Mesenchymal stem cell (in vitro differentiated cells and primary cell): Measurements from ENCODE around the gene FLNC.
A peak's percentile ranks its signal among the peaks of the same experiment; 100 is the strongest.

Source experiments
- DNase-seq: peaks from one replicate; pipeline ENCODE4 v3.0.0-alpha.2; 2013
- H2AFZ ChIP-seq: one replicate; pipeline ENCODE4 v1.6.1; 2013; ENCODE audit warnings: low read depth, mild to moderate bottlenecking, control low read depth, inconsistent platforms, low read length, moderate library complexity
- H2AK5ac ChIP-seq: 2 replicates; pipeline ENCODE4 v1.6.1; 2013; ENCODE audit warnings: low read length, moderate library complexity, mild to moderate bottlenecking, inconsistent platforms; ENCODE audit not compliant: severe bottlenecking
- H2BK120ac ChIP-seq: one replicate; pipeline ENCODE4 v1.6.1; 2013; ENCODE audit warnings: low read depth, mild to moderate bottlenecking, inconsistent platforms, low read length, moderate library complexity
- H2BK12ac ChIP-seq, 2 experiments: one replicate each; pipeline ENCODE4 v1.6.1; 2013; ENCODE audit warnings: inconsistent platforms in 2 of 2, low read length in 2 of 2, mild to moderate bottlenecking in 2 of 2, moderate library complexity in 2 of 2, control low read depth in 1 of 2
- H2BK15ac ChIP-seq: one replicate; pipeline ENCODE4 v1.6.1; 2013; ENCODE audit warnings: mild to moderate bottlenecking, low read depth, inconsistent platforms; ENCODE audit not compliant: poor library complexity, severe bottlenecking
- H2BK5ac ChIP-seq: 2 replicates; pipeline ENCODE4 v1.6.1; 2013; ENCODE audit warnings: low read depth, mild to moderate bottlenecking, low read length, control low read depth, inconsistent platforms; ENCODE audit not compliant: poor library complexity, severe bottlenecking
- H3K14ac ChIP-seq, 2 experiments: one replicate each; pipeline ENCODE4 v1.6.1; 2013; ENCODE audit warnings: inconsistent platforms in 2 of 2, low read length in 2 of 2, control low read depth in 1 of 2, mild to moderate bottlenecking in 1 of 2, moderate library complexity in 1 of 2
- H3K18ac ChIP-seq, 2 experiments: one replicate each; pipeline ENCODE4 v1.6.1; 2013; ENCODE audit warnings: inconsistent platforms in 2 of 2, low read length in 2 of 2, control low read depth in 1 of 2, low read depth in 1 of 2, mild to moderate bottlenecking in 1 of 2
- H3K23ac ChIP-seq, 2 experiments: one replicate each; pipeline ENCODE4 v1.6.1; 2013; ENCODE audit warnings: inconsistent platforms in 2 of 2, low read length in 2 of 2, mild to moderate bottlenecking in 2 of 2, moderate library complexity in 2 of 2, control low read depth in 1 of 2
- H3K27ac ChIP-seq: 2 replicates; pipeline ENCODE4 v1.5.1; 2013; ENCODE audit warnings: mild to moderate bottlenecking, moderate library complexity, low read length, control low read depth, inconsistent platforms; ENCODE audit not compliant: poor library complexity, severe bottlenecking
- H3K27me3 ChIP-seq, 2 experiments: 2 replicates each; pipeline versions ENCODE4 v1.6.1 to v1.7.0; 2013; ENCODE audit warnings: low read length in 2 of 2, mild to moderate bottlenecking in 2 of 2, moderate library complexity in 2 of 2, control low read depth in 1 of 2, inconsistent platforms in 1 of 2; ENCODE audit not compliant: control insufficient read depth in 1 of 2, insufficient read depth in 1 of 2
- H3K36me3 ChIP-seq, 2 experiments: 2 replicates each; pipeline versions ENCODE4 v1.6.1 to v1.7.0; 2013; ENCODE audit warnings: low read length in 2 of 2, control low read depth in 1 of 2, inconsistent platforms in 1 of 2, low read depth in 1 of 2, mild to moderate bottlenecking in 1 of 2; ENCODE audit not compliant: insufficient read depth in 2 of 2, control insufficient read depth in 1 of 2
- H3K4ac ChIP-seq, 2 experiments: one replicate each; pipeline ENCODE4 v1.6.1; 2013; ENCODE audit warnings: inconsistent platforms in 2 of 2, low read length in 2 of 2, mild to moderate bottlenecking in 2 of 2, moderate library complexity in 2 of 2, control low read depth in 1 of 2, low read depth in 1 of 2
- H3K4me1 ChIP-seq: 2 replicates; pipeline ENCODE4 v1.6.1; 2013; ENCODE audit warnings: low read depth, low read length, control low read depth; ENCODE audit not compliant: control insufficient read depth, insufficient read depth
- H3K4me2 ChIP-seq: 2 replicates; pipeline ENCODE4 v1.6.1; 2013; ENCODE audit warnings: low read length, mild to moderate bottlenecking, inconsistent platforms; ENCODE audit not compliant: poor library complexity, severe bottlenecking
- H3K4me3 ChIP-seq, 2 experiments: 2 replicates each; pipeline versions ENCODE4 v1.5.1 to v1.7.0; 2013; ENCODE audit warnings: low read length in 2 of 2, mild to moderate bottlenecking in 2 of 2, control low read depth in 1 of 2, low read depth in 1 of 2; ENCODE audit not compliant: insufficient read depth in 1 of 2
- H3K79me1 ChIP-seq: replicated peaks from 2 replicates; pipeline ENCODE4 v1.6.1; 2013; ENCODE audit warnings: mild to moderate bottlenecking, control low read depth, low read length, inconsistent platforms; ENCODE audit not compliant: poor library complexity, severe bottlenecking
- H3K9ac ChIP-seq: 2 replicates; pipeline ENCODE4 v1.7.0; 2013; ENCODE audit warnings: mild to moderate bottlenecking, low read length, moderate library complexity
- H3K9me3 ChIP-seq: 2 replicates; pipeline ENCODE4 v1.7.0; 2013; ENCODE audit warnings: mild to moderate bottlenecking, low read length; ENCODE audit not compliant: control insufficient read depth
- H4K8ac ChIP-seq: one replicate; pipeline ENCODE4 v1.6.1; 2013; ENCODE audit warnings: inconsistent platforms, mild to moderate bottlenecking, low read length, moderate library complexity
- H4K91ac ChIP-seq: one replicate; pipeline ENCODE4 v1.6.1; 2013; ENCODE audit warnings: mild to moderate bottlenecking, low read length, inconsistent platforms
- WGBS: methylation state at CpG from one replicate; pipeline ENCODE4 v1.1.7; 2013; ENCODE audit warnings: mixed read lengths; 5-methylcytosine and 5-hydroxymethylcytosine counted together

FLNC gene

DNA sequence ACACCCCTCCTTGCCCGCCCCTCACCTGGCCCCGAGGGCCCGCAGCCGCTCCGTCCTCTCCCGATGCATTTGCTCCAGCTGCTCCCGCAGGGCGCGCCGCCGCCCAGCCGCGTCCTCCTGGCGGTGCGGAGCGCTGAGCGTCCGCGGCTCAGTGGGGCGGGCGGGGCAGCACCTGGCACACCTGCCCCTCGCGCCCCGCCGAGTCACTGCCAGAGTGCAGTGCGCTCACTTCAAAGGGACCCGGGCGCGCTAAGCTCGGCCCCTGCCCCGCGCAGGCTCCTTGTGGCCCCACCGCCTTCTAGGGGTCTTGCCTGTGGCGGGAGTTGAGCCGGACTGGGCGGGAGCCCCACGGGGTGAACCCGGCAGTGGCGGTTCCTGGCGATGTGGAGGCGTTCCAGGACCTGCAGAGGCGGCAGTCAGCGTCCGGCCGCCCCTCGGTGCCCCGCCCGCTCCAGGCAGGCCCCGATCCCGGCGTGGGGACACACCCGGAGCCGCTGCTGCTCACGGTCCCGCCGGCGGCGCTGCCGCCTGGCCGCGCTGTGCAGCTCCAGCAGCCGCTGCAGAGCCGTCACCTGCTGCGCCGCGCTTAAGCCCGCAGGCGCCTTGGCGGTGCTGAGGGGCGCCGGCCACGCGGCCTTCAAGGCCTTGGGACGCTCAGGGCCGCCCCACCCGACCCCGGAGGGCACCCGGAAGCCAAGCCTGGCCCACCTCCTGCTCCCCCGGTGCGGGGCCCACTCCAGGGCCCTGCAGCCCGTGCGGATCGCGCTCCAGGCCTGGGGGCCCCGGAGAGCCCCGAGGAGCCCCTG is 39.1 kb downstream of the FLNC start:
- DNase-seq, result peak; percentile 38
- Histone ChIP-seq H2BK12ac (no peak overlapping the region), H4K8ac (no peak overlapping the region), H3K14ac (no peak overlapping the region), H2BK120ac (no peak overlapping the region), H3K36me3 (peaks cover 22 to 26% of the 10 kb centered on the region in 2 experiments), H3K27ac (no peak overlapping the region), H3K23ac (peak overlapping the region in 1 of 2 experiments; percentile 10), H3K4me3 (peak overlapping the region; percentile 51 to 68), H3K9me3 (no peaks in the 10 kb centered on the region), H3K9ac (peak overlapping the region; percentile 58), H3K18ac (no peak overlapping the region), H3K4ac (no peak overlapping the region), H3K27me3 (peaks cover 26 to 38% of the 10 kb centered on the region in 2 experiments), H2AFZ (peak overlapping the region; percentile 33), H3K4me2 (peak overlapping the region; percentile 99), H2BK5ac (no peak overlapping the region), H2BK15ac (peak overlapping the region; percentile 12), H4K91ac (no peak overlapping the region), H3K79me1 (peaks cover 14% of the 10 kb centered on the region), H3K4me1 (peaks cover 24% of the 10 kb centered on the region), H2AK5ac (no peak overlapping the region)
- WGBS, result 2% methylated on average over 74 of the region's 86 CpGs

DNA sequence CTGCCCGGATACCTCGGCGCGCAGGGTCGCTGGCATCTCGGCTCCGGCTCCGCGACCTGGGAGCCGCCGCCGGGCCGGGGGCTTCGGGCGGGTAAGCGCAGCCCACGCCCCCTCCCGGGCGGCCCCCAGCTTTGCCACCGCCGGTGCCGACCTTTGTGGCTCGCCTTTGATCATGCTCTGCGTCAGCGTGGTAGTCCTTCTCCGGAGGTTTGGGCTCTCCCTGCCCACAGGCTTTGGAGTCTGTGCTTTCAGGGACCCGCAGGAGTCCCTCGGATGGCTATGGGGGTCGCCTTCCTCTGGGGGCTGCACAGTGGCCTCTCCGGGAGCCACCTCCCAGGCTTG is 39.7 kb downstream of the FLNC start:
- Histone ChIP-seq H2BK5ac (no peak overlapping the region), H4K91ac (no peak overlapping the region), H3K4ac (no peak overlapping the region), H3K36me3 (peaks cover 20 to 22% of the 10 kb centered on the region in 2 experiments), H3K4me1 (peaks cover 24% of the 10 kb centered on the region), H2AFZ (no peak overlapping the region), H4K8ac (no peak overlapping the region), H3K4me3 (peak overlapping the region; percentile 51 to 68), H2BK120ac (no peak overlapping the region), H3K23ac (no peak overlapping the region), H3K18ac (no peak overlapping the region), H3K79me1 (peaks cover 12% of the 10 kb centered on the region), H3K9ac (peak overlapping the region; percentile 58), H2AK5ac (no peak overlapping the region), H2BK12ac (no peak overlapping the region), H3K27me3 (peaks cover 26 to 44% of the 10 kb centered on the region in 2 experiments), H3K27ac (no peak overlapping the region), H3K4me2 (peak overlapping the region; percentile 99), H2BK15ac (no peak overlapping the region), H3K14ac (no peak overlapping the region), H3K9me3 (no peaks in the 10 kb centered on the region)
- WGBS, result 5% methylated on average over 30 of the region's 30 CpGs
- DNase-seq, result no peak

DNA sequence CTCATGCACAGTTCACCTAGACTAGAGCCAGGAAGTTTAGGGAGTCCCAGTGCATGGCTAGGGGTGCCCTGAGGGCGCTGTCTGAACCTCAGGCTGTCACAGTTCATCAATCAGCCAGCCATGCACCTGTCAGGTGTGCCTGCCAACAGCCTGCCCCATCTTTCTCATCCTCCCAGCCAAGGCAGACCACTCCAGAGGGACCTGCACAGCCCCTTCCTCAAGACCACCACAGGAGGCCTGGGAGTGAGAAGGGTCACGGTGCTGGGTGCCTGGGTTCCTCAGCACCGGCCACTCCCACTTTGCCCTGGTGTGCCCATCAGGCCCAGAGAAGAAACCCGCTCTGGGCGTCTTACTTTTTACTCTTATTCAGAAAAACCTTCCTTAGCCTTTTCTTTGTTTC is 40.8 kb downstream of the FLNC start:
- no peak overlapping the region for H2BK15ac ChIP-seq
- H3K4ac ChIP-seq, result no peak overlapping the region
- H2AFZ ChIP-seq, result no peak overlapping the region
- no peak overlapping the region for H2BK12ac ChIP-seq
- 95% methylated on average over 5 of the region's 5 CpGs for WGBS
- H3K18ac ChIP-seq, result no peak overlapping the region
- no peak overlapping the region for H2BK5ac ChIP-seq
- H3K14ac ChIP-seq, result no peak overlapping the region
- H3K4me2 ChIP-seq, result no peak overlapping the region
- no peaks in the 10 kb centered on the region for H3K9me3 ChIP-seq
- no peak overlapping the region for H4K8ac ChIP-seq
- H3K36me3 ChIP-seq, result peaks cover 9 to 11% of the 10 kb centered on the region in 2 experiments
- peaks cover 26 to 52% of the 10 kb centered on the region in 2 experiments for H3K27me3 ChIP-seq
- no peak overlapping the region for H2BK120ac ChIP-seq
- no peak overlapping the region for H3K23ac ChIP-seq
- no peak overlapping the region for H3K27ac ChIP-seq
- no peak overlapping the region for H3K9ac ChIP-seq
- no peak overlapping the region for H2AK5ac ChIP-seq
- peaks cover 24% of the 10 kb centered on the region for H3K4me1 ChIP-seq
- H4K91ac ChIP-seq, result no peak overlapping the region
- DNase-seq, result no peak
- H3K79me1 ChIP-seq, result peaks cover 8% of the 10 kb centered on the region
- H3K4me3 ChIP-seq, result no peak overlapping the region

DNA sequence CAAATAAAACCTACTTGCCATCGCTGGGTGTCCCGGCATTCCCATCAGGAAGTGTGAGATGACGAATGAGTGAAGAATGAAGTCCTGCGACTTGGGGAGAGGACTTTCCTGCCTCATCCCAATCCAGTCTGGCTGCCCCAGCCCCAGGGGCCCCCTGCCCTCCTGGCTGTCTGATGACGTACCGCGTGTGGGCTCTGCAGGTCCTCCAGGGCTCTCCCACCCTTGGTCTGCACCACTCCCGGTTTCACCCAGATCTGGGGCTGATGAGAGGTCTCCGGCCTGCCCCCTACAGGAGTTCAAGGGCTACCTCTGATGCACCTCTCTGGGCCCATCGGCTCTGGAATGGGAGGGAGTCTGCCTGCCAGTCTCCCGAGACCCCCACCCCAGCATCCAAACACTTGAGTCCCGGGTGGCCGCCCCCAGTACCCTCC is 42.2 kb downstream of the FLNC start:
- WGBS, result 71% methylated on average over 11 of the region's 13 CpGs
- Histone ChIP-seq H3K4me2 (no peak overlapping the region), H3K23ac (peak overlapping the region in 1 of 2 experiments; percentile 53), H2BK15ac (no peak overlapping the region), H3K4me1 (peaks cover 24% of the 10 kb centered on the region), H4K91ac (no peak overlapping the region), H4K8ac (no peak overlapping the region), H2BK5ac (no peak overlapping the region), H2AFZ (no peak overlapping the region), H2BK12ac (no peak overlapping the region), H3K4ac (no peak overlapping the region), H3K9me3 (no peaks in the 10 kb centered on the region), H3K4me3 (no peak overlapping the region), H2BK120ac (no peak overlapping the region), H3K14ac (no peak overlapping the region), H3K36me3 (peaks cover 0 to 11% of the 10 kb centered on the region in 2 experiments), H3K18ac (no peak overlapping the region), H3K9ac (no peak overlapping the region), H2AK5ac (no peak overlapping the region), H3K79me1 (no peaks in the 10 kb centered on the region), H3K27ac (no peak overlapping the region), H3K27me3 (peaks cover 26 to 59% of the 10 kb centered on the region in 2 experiments)
- DNase-seq, result no peak
